ENCODE results near the gene KCNK3. TPM values are rescaled to one million over a fixed set of nuclear protein-coding genes. Genes with fewer than 3 reads are reported as not detected.

The KCNK3 gene
- total and polyA plus RNA-seq, 10 of the 15 experiments (the other 5 are each of a cell fraction or from before 2014, with no cell fraction given), result 0.13 TPM; not detected in 9

DNA sequence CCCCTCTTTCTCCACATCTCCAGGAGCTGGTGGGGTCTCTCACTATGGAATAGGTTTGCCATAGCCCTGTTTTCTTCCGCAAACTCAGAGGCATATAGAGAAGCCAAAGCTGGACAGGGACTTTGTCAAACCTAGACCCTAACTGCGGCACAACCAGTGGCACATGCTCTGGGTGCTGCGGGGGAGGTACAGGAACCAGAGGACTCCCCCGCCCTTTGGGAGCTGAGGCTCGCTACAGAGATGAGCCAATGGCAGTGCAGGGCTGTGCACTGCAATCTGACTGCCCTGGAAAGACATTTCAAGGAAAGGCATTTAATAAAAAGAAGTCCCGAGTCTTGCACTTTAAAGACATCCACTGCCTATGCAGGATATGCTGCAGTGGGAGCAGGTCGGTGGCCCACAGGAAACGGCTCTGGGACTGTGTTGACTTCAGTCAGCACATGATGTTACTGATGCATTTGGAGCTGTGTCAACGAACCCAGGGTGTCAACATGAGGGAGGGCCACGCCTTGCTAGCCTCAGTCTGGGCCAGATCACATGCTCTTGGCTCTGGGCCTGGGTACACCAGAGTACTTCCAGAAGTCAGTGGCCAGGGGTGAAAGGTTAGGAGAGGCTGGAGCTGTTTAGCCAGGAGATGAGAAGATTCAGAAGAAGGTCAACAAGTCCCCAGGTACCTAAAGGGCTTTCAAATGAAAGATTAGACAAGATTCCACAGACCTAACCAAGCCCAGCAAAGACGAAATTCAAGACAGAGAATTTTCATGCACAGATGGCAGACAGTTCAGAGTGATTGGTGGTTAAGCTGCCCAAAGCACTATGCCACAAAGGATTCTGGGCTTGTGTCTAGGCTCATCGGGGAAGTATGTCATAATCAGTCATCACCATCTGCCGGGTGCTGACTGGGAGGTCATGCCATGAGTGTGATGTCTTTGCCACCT is 79.8 kb downstream of the KCNK3 start:
- Histone ChIP-seq H3K4me1 (ENCODE audit: control insufficient read depth, insufficient read depth, low read length) (peaks cover 8% of the 10 kb centered on the region; the same call in 1 of the 2 replicates), H4K20me1 (ENCODE audit: control insufficient read depth, insufficient read depth) (no peaks in the 10 kb centered on the region), H3K4me3 (no peak overlapping the region), H3K27me3 (replicated peaks in 1 of 2; ENCODE audit: control insufficient read depth in 2 of 2, insufficient read depth in 2 of 2, low read length in 1 of 2) (no peaks in the 10 kb centered on the region), H3K79me2 (ENCODE audit: control insufficient read depth, insufficient read depth, low read length) (peaks cover 26% of the 10 kb centered on the region), H3K27ac (ENCODE audit: control insufficient read depth, insufficient read depth) (no peak overlapping the region), H2AFZ (ENCODE audit: control insufficient read depth, low read depth, low read length) (no peak overlapping the region), H3K9me3 (replicated peaks; ENCODE audit: control insufficient read depth, insufficient read depth, low read length) (no peaks in the 10 kb centered on the region), H3K36me3 (ENCODE audit: control insufficient read depth in 2 of 2, insufficient read depth in 2 of 2, low read length in 1 of 2) (peaks cover 10 to 15% of the 10 kb centered on the region in 2 experiments; a peak in 3 of 4 replicates), H3K4me2 (ENCODE audit: control insufficient read depth, insufficient read depth) (no peak overlapping the region), H3K9ac (ENCODE audit: control insufficient read depth, insufficient read depth, low read length) (no peak overlapping the region)
- ATAC-seq, result no peak
- DNase-seq (ENCODE audit: low read depth, low spot score), result no peak
- in situ Hi-C loops (cut with MboI) (no loop called here), intact Hi-C loops (cut with micrococcal nuclease; ENCODE audit: unreplicated experiment) (no loop called here)
- ChIA-PET CTCF (interaction anchor here (1.5 kb wide), 1 partner anchor 18 kb away, joined by 3 read pairs; no protein-coding TSS in a partner anchor), POLR2A (interaction anchor here (0.9 kb wide), 1 partner anchor 13 kb away, joined by 3 read pairs; the partner anchor contains the start of gene CENPA), RAD21 (ENCODE audit: unreplicated experiment) (no interaction called here), SMC1A (ENCODE audit: uncharacterized antibody, unreplicated experiment) (interaction anchor here (0.8 kb wide), 1 partner anchor 14 kb away, joined by 3 read pairs; no protein-coding TSS in a partner anchor)
- no TSS peak for BruUV-seq (replicated peaks)
- no peak for FAIRE-seq
- 68% methylated on average over 13 of the region's 13 CpGs for WGBS (ENCODE audit: insufficient coverage, insufficient replicate concordance, low lambda C conversion rate, missing lambda C conversion rate)
- TF ChIP-seq, protein P1, sequence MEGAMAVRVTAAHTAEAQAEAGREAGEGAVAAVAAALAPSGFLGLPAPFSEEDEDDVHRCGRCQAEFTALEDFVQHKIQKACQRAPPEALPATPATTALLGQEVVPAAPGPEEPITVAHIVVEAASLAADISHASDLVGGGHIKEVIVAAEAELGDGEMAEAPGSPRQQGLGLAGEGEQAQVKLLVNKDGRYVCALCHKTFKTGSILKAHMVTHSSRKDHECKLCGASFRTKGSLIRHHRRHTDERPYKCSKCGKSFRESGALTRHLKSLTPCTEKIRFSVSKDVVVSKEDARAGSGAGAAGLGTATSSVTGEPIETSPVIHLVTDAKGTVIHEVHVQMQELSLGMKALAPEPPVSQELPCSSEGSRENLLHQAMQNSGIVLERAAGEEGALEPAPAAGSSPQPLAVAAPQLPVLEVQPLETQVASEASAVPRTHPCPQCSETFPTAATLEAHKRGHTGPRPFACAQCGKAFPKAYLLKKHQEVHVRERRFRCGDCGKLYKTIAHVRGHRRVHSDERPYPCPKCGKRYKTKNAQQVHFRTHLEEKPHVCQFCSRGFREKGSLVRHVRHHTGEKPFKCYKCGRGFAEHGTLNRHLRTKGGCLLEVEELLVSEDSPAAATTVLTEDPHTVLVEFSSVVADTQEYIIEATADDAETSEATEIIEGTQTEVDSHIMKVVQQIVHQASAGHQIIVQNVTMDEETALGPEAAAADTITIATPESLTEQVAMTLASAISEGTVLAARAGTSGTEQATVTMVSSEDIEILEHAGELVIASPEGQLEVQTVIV (IDR thresholded peaks at IDR 0.05; ENCODE audit: borderline replicate concordance, partially characterized antibody), result no peak
- TF ChIP-seq NFXL1 (IDR thresholded peaks at IDR 0.05; ENCODE audit: borderline replicate concordance), result no peak
- TF ChIP-seq KLF5 (IDR thresholded peaks at IDR 0.05; ENCODE audit: partially characterized antibody), result no peak
- TF ChIP-seq ESRRA (IDR thresholded peaks at IDR 0.05; ENCODE audit: low read length), result no peak
- no peak for TF ChIP-seq ATF7 (IDR thresholded peaks at IDR 0.05; ENCODE audit: low read depth)
- no peak for TF ChIP-seq MTA2 (IDR thresholded peaks at IDR 0.05; ENCODE audit: low read depth)
- TF ChIP-seq SKIL (IDR thresholded peaks at IDR 0.05; ENCODE audit: low read depth, poor library complexity, severe bottlenecking), result no peak
- TF ChIP-seq PAX5 (IDR thresholded peaks at IDR 0.05; ENCODE audit: borderline replicate concordance, low read depth, low read length), result no peak
- TF ChIP-seq MXI1 (IDR thresholded peaks at IDR 0.05; ENCODE audit: low read depth, low read length), result no peak
- no peak for TF ChIP-seq JUNB (IDR thresholded peaks at IDR 0.05)
- TF ChIP-seq, protein P2, sequence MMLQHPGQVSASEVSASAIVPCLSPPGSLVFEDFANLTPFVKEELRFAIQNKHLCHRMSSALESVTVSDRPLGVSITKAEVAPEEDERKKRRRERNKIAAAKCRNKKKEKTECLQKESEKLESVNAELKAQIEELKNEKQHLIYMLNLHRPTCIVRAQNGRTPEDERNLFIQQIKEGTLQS (IDR thresholded peaks at IDR 0.05; ENCODE audit: borderline replicate concordance, extremely low read depth, low read depth, low read length), result no peak
- no peak for TF ChIP-seq MEF2B (IDR thresholded peaks at IDR 0.05; ENCODE audit: partially characterized antibody, poor library complexity, severe bottlenecking)
- no peak for TF ChIP-seq POLR2AphosphoS5 (IDR thresholded peaks at IDR 0.05; ENCODE audit: low read length)
